HepG2 (cell line): ENCODE data around the gene PPP4C. TPM values are rescaled to one million over a fixed set of nuclear protein-coding genes. Genes with fewer than 3 reads are reported as not detected.

Experiments
- ATAC-seq: fragments of 200-7000 bp; cut with Tn5 transposase; 3 replicates; pipeline ENCODE4 v1.9.1; 2020; ENCODE audit warnings: mild to moderate bottlenecking, moderate library complexity
- BruUV-seq: library from RNA; stranded (reverse); fragments of 400-500 nt; replicated peaks from 2 replicates; lab custom pipeline; 2021; lab: Mats Ljungman, UMichigan
- CTCF ChIA-PET: fragments of 300-600 bp; formaldehyde crosslinking; extraction: SDS; loops from one replicate; lab custom pipeline; 2021; ENCODE audit warnings: low total read pairs, inconsistent platforms, low intra/inter-chr PET ratio; lab: Yijun Ruan, JAX
- POLR2A ChIA-PET: fragments of 350-600 bp; sonication (Branson Sonifier 250); formaldehyde crosslinking; loops from one replicate; lab custom pipeline; 2020; ENCODE audit warnings: antibody characterized with exemption, inconsistent platforms; lab: Yijun Ruan, JAX
- DNase-seq: peaks from one replicate; pipeline ENCODE4 v3.0.0-alpha.2; 2015; ENCODE audit warnings: low spot score
- FAIRE-seq: peaks from 3 replicates; lab custom pipeline; 2011; peaks lifted over from hg19 to GRCh38; lab: Jason Lieb, UNC
- H2AFZ ChIP-seq: one replicate; pipeline ENCODE4 v1.6.1; 2011; ENCODE audit warnings: low read length, inconsistent platforms
- H3K27ac ChIP-seq: fragments of 300-600 bp; 3 replicates; pipeline ENCODE4 v1.8.0; 2011; ENCODE audit warnings: mixed run types, mild to moderate bottlenecking, mixed read lengths, low read length, inconsistent platforms; ENCODE audit not compliant: insufficient read depth; ENCODE audit errors: extremely low read length
- H3K27me3 ChIP-seq, 2 experiments: fragments of 200-600 bp in 1 of 2; 2 replicates in 1 of 2; 3 replicates in 1 of 2; pipeline versions ENCODE4 v1.6.0 to v1.8.0; 2011; ENCODE audit warnings: low read length in 2 of 2, mild to moderate bottlenecking in 2 of 2, moderate library complexity in 2 of 2, inconsistent platforms in 1 of 2; ENCODE audit not compliant: insufficient read depth in 2 of 2, control insufficient read depth in 1 of 2
- H3K36me3 ChIP-seq, 2 experiments: fragments of 200-600 bp in 1 of 2; replicated peaks in 1 of 2; 2 replicates in 1 of 2; 3 replicates in 1 of 2; pipeline versions ENCODE4 v1.5.1 to v1.8.0; 2011; ENCODE audit warnings: low read length in 2 of 2, inconsistent platforms in 1 of 2; ENCODE audit not compliant: insufficient read depth in 2 of 2, control insufficient read depth in 1 of 2
- H3K4me1 ChIP-seq: 2 replicates; pipeline ENCODE4 v1.5.1; 2012; ENCODE audit warnings: low read length, inconsistent platforms; ENCODE audit not compliant: insufficient read depth
- H3K4me2 ChIP-seq: 2 replicates; pipeline ENCODE4 v1.6.0; 2011; ENCODE audit warnings: low read depth, low read length, inconsistent platforms
- H3K4me3 ChIP-seq, 3 experiments: fragments of 200-600 bp in 1 of 3; sonication (generic), shearing (Covaris generic) in 1 of 3; replicated peaks in 1 of 3; 2 replicates each; pipeline ENCODE4 v1.5.1; 2011 to 2016; ENCODE audit warnings: low read length in 3 of 3, inconsistent platforms in 2 of 3, low read depth in 2 of 3, mild to moderate bottlenecking in 2 of 3, control low read depth in 1 of 3, mixed read lengths in 1 of 3; ENCODE audit not compliant: insufficient read depth in 1 of 3
- H3K79me2 ChIP-seq: one replicate; pipeline ENCODE4 v1.6.1; 2011; ENCODE audit warnings: low read length, inconsistent platforms; ENCODE audit not compliant: insufficient read depth
- H3K9ac ChIP-seq: 2 replicates; pipeline ENCODE4 v1.6.0; 2011; ENCODE audit warnings: mild to moderate bottlenecking, low read depth, low read length, inconsistent platforms; ENCODE audit not compliant: insufficient read depth
- H3K9me3 ChIP-seq: 2 replicates; pipeline ENCODE4 v1.5.1; 2012; ENCODE audit warnings: mild to moderate bottlenecking, low read length
- H4K20me1 ChIP-seq: 2 replicates; pipeline ENCODE4 v1.6.0; 2011; ENCODE audit warnings: inconsistent platforms, mild to moderate bottlenecking, low read length, moderate library complexity; ENCODE audit not compliant: insufficient read depth
- AGO2 ChIP-seq: fragments of 200-400 bp; formaldehyde crosslinking; optimal IDR thresholded peaks from 2 replicates; pipeline ENCODE3; 2017; ENCODE audit warnings: mild to moderate bottlenecking, low read depth, low read length, moderate library complexity
- HIVEP1 ChIP-seq: sonication (generic); formaldehyde crosslinking; IDR thresholded peaks from 2 replicates; pipeline ENCODE4 v1.4.0; 2020; ENCODE audit warnings: mild to moderate bottlenecking, missing genetic modification reagents
- ZBTB8A ChIP-seq: sonication (generic); formaldehyde crosslinking; IDR thresholded peaks from 2 replicates; pipeline ENCODE4 v1.4.0; 2020; ENCODE audit warnings: mild to moderate bottlenecking, low read depth, missing genetic modification reagents, borderline replicate concordance
- ZNF713 ChIP-seq: sonication (generic); formaldehyde crosslinking; IDR thresholded peaks from 2 replicates; pipeline ENCODE4 v1.4.0; 2020; ENCODE audit warnings: mild to moderate bottlenecking, missing genetic modification reagents
- WGBS: methylation state at CpG from one replicate; pipeline ENCODE4 v1.1.6; 2017; ENCODE audit warnings: low lambda C conversion rate; 5-methylcytosine and 5-hydroxymethylcytosine counted together
- in situ Hi-C: cut with HindIII; loops from 2 replicates; pipeline ENCODE4 v1.10.0; 2017; ENCODE audit warnings: low pct_unique_long_range_greater_than_20kb; ENCODE audit not compliant: extremely low pct_ligation_motif_present
- intact Hi-C: fragments of 100-400 bp; cut with micrococcal nuclease; formaldehyde crosslinking; loops from one replicate; pipeline ENCODE4 v1.10.0; 2022; ENCODE audit not compliant: unreplicated experiment
- polyA plus RNA-seq, 8 experiments: library from polyadenylated mRNA; depleted of rRNA in 3 of 8; stranded (reverse) in 7 of 8; unstranded in 1 of 8; fragments of >200 nt; fragmentation: Illumina TruSeq in 4 of 8; extraction: Trizol in 4 of 8; gene quantifications; 2 replicates each; pipeline versions ENCODE4 v1.2.1 to v1.2.3, GENCODE V29; 2011 to 2016; ENCODE audit warnings: low read depth in 4 of 8, missing spikeins in 1 of 8, mixed read lengths in 1 of 8; ENCODE audit not compliant: insufficient read depth in 1 of 8
- total RNA-seq, 5 experiments: library from RNA; depleted of rRNA; stranded (reverse); fragments of >200 nt; fragmentation: Illumina TruSeq; extraction: Trizol; gene quantifications; 2 replicates each; pipeline ENCODE4 v1.2.3, GENCODE V29; 2016; ENCODE audit warnings: low read depth in 1 of 5
- TF ChIP-seq, protein P1 (sequence below): sonication (generic); formaldehyde crosslinking; IDR thresholded peaks from 2 replicates; pipeline ENCODE4 v1.5.0; 2020; ENCODE audit warnings: mild to moderate bottlenecking, missing genetic modification reagents
- TF ChIP-seq, protein P2 (sequence below): sonication (generic); formaldehyde crosslinking; IDR thresholded peaks from 2 replicates; pipeline ENCODE4 v1.4.0; 2020; ENCODE audit warnings: mild to moderate bottlenecking, missing genetic modification reagents
- TF ChIP-seq, protein P3 (sequence below): sonication (generic); formaldehyde crosslinking; IDR thresholded peaks from 2 replicates; pipeline ENCODE4 v1.8.0; 2022; ENCODE audit warnings: mild to moderate bottlenecking, missing genetic modification reagents, moderate library complexity

The PPP4C gene
- total and polyA plus RNA-seq, 2 of the 13 experiments (the other 11 are each of a cell fraction or from before 2014, with no cell fraction given) = 176 to 220 TPM

GRCh38 chr16:30084096-30084815, 8.5 kb downstream of the PPP4C start:
- WGBS = 95% methylated on average over 10 of the region's 18 CpGs
- no peak for TF ChIP-seq ZBTB8A (CRISPR knock-in tag)
- TF ChIP-seq, protein P1, sequence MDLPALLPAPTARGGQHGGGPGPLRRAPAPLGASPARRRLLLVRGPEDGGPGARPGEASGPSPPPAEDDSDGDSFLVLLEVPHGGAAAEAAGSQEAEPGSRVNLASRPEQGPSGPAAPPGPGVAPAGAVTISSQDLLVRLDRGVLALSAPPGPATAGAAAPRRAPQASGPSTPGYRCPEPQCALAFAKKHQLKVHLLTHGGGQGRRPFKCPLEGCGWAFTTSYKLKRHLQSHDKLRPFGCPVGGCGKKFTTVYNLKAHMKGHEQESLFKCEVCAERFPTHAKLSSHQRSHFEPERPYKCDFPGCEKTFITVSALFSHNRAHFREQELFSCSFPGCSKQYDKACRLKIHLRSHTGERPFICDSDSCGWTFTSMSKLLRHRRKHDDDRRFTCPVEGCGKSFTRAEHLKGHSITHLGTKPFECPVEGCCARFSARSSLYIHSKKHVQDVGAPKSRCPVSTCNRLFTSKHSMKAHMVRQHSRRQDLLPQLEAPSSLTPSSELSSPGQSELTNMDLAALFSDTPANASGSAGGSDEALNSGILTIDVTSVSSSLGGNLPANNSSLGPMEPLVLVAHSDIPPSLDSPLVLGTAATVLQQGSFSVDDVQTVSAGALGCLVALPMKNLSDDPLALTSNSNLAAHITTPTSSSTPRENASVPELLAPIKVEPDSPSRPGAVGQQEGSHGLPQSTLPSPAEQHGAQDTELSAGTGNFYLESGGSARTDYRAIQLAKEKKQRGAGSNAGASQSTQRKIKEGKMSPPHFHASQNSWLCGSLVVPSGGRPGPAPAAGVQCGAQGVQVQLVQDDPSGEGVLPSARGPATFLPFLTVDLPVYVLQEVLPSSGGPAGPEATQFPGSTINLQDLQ = no peak
- TF ChIP-seq AGO2 = peak; percentile 93
- TF ChIP-seq, protein P2, sequence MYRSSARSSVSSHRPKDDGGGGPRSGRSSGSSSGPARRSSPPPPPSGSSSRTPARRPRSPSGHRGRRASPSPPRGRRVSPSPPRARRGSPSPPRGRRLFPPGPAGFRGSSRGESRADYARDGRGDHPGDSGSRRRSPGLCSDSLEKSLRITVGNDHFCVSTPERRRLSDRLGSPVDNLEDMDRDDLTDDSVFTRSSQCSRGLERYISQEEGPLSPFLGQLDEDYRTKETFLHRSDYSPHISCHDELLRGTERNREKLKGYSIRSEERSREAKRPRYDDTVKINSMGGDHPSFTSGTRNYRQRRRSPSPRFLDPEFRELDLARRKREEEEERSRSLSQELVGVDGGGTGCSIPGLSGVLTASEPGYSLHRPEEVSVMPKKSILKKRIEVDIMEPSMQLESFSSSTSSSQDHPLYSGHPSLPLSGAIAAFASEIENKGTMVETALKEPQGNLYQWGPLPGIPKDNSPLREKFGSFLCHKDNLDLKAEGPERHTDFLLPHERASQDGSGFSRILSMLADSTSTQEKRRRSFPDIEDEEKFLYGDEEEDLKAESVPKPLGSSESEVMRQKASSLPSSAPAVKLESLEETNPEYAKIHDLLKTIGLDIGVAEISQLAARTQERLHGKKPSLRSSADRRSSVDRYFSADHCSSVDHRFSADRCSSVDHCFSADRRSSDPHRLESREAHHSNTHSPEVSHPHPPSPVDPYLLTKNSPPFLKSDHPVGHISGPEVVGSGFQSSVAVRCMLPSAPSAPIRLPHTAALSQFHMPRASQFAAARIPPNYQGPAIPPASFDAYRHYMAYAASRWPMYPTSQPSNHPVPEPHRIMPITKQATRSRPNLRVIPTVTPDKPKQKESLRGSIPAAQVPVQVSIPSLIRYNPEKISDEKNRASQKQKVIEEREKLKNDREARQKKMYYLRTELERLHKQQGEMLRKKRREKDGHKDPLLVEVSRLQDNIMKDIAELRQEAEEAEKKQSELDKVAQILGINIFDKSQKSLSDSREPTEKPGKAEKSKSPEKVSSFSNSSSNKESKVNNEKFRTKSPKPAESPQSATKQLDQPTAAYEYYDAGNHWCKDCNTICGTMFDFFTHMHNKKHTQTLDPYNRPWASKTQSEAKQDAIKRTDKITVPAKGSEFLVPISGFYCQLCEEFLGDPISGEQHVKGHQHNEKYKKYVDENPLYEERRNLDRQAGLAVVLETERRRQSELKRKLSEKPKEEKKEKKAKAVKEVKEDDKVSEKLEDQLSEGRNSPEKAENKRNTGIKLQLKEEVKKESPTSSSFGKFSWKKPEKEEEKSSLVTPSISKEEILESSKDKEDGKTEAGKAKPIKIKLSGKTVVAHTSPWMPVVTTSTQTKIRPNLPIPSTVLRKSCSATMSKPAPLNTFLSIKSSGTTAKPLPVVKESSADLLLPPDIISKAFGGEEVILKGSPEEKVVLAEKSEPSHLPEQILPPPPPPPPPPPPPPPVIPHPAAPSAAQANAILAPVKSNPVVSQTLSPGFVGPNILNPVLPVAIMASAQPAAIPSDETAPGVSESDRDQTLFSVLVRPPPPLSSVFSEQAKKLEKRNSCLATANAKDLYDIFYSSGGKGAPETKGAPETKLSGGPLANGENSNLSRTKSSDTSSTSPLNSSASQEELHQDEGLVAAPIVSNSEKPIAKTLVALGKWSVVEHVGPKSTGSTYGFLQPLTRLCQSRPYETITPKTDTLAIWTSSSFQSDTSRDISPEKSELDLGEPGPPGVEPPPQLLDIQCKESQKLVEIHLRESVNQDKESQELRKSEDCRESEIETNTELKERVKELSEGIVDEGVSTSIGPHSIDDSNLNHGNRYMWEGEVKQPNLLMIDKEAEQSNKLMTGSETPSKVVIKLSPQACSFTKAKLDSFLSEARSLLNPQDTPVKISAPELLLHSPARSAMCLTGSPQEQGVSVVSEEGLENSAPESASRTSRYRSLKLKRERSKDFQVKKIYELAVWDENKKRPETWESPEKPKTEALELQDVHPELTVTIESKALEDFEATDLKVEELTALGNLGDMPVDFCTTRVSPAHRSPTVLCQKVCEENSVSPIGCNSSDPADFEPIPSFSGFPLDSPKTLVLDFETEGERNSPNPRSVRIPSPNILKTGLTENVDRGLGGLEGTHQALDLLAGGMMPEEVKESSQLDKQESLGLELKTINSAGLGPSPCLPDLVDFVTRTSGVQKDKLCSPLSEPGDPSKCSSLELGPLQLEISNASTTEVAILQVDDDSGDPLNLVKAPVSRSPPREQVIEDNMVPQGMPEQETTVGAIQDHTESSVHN (CRISPR knock-in tag) = no peak
- TF ChIP-seq, protein P3, sequence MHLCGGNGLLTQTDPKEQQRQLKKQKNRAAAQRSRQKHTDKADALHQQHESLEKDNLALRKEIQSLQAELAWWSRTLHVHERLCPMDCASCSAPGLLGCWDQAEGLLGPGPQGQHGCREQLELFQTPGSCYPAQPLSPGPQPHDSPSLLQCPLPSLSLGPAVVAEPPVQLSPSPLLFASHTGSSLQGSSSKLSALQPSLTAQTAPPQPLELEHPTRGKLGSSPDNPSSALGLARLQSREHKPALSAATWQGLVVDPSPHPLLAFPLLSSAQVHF (CRISPR knock-in tag) = no peak
- TF ChIP-seq ZNF713 (CRISPR knock-in tag) = no peak
- no peak for TF ChIP-seq HIVEP1 (CRISPR knock-in tag)
- TF ChIP-seq, all 625 proteins: peak for 1
- Histone ChIP-seq H3K9me3 (no peaks in the 10 kb centered on the region), H2AFZ (no peak overlapping the region), H3K27ac (no peak overlapping the region), H3K36me3 (peaks cover 27 to 51% of the 10 kb centered on the region in 2 experiments), H4K20me1 (no peaks in the 10 kb centered on the region), H3K4me1 (peaks cover 47% of the 10 kb centered on the region), H3K4me3 (no peak overlapping the region), H3K4me2 (no peak overlapping the region), H3K9ac (no peak overlapping the region), H3K79me2 (peaks cover 21% of the 10 kb centered on the region), H3K27me3 (no peaks in the 10 kb centered on the region)
- DNase-seq (no peak), FAIRE-seq (no peak), ATAC-seq (no peak)
- ChIA-PET CTCF (no interaction called here), POLR2A (interaction anchor here (2.2 kb wide), 1 partner anchor 18 kb away, joined by 11 read pairs; the partner anchor contains the start of gene ALDOA)
- intact Hi-C loops = loop anchor here (10.0 kb wide), 1 partner anchor 571 kb away; the partner anchor contains the start of genes FBRS and PRR14
- in situ Hi-C loops = loop anchor here (25.0 kb wide), 1 partner anchor 553 kb away; no protein-coding TSS in a partner anchor
- TSS peak; percentile 33 for BruUV-seq
